RWPE1 (cell line): ENCODE results near the gene TBC1D22A.

ENCODE experiments used
- CTCF ChIA-PET: fragments of 350-600 bp; sonication (Branson Sonifier 250); formaldehyde crosslinking; extraction: SDS; loops from one replicate; lab custom pipeline; 2021; lab: Yijun Ruan, JAX
- POLR2A ChIA-PET: fragments of 400-600 bp; formaldehyde crosslinking; extraction: SDS; loops from one replicate; lab custom pipeline; 2020; ENCODE audit warnings: antibody characterized with exemption; ENCODE audit not compliant: low non-redundant PET; lab: Yijun Ruan, JAX
- DNase-seq: peaks from one replicate; pipeline ENCODE4 v3.0.0; 2012; ENCODE audit warnings: low spot score
- H3K27ac ChIP-seq: fragments of 450-650 bp; 2 replicates; pipeline ENCODE4 v1.5.1; 2017
- CTCF ChIP-seq: fragments of 450-650 bp; conservative IDR thresholded peaks from 2 replicates; pipeline ENCODE4 v1.5.1; 2017; ENCODE audit warnings: low read depth, mild to moderate bottlenecking

TBC1D22A gene

GRCh38 chr22:46810856-46811786 lies 48.7 kb downstream of the TBC1D22A start:
- no peak overlapping the region for H3K27ac ChIP-seq
- POLR2A ChIA-PET = no interaction called here
- CTCF ChIA-PET = interaction anchor here (1.3 kb wide), 1 partner anchor 8 kb away, joined by 9 read pairs; no protein-coding TSS in a partner anchor
- no peak for TF ChIP-seq CTCF
- no peak for DNase-seq

- ChIA-PET POLR2A (no interaction called here), CTCF (interaction anchor here (1.3 kb wide), 1 partner anchor 9 kb away, joined by 9 read pairs; no protein-coding TSS in a partner anchor)
- no peak for DNase-seq
- TF ChIP-seq CTCF = no peak
- no peak overlapping the region for H3K27ac ChIP-seq
Measured at GRCh38 chr22:46812034-46812605, 49.7 kb downstream of the TBC1D22A start.

- ChIA-PET POLR2A (no interaction called here), CTCF (no interaction called here)
- no peak overlapping the region for H3K27ac ChIP-seq
- no peak for DNase-seq
- no peak for TF ChIP-seq CTCF
Measured at GRCh38 chr22:46812788-46813187, 50.3 kb downstream of the TBC1D22A start.

DNA sequence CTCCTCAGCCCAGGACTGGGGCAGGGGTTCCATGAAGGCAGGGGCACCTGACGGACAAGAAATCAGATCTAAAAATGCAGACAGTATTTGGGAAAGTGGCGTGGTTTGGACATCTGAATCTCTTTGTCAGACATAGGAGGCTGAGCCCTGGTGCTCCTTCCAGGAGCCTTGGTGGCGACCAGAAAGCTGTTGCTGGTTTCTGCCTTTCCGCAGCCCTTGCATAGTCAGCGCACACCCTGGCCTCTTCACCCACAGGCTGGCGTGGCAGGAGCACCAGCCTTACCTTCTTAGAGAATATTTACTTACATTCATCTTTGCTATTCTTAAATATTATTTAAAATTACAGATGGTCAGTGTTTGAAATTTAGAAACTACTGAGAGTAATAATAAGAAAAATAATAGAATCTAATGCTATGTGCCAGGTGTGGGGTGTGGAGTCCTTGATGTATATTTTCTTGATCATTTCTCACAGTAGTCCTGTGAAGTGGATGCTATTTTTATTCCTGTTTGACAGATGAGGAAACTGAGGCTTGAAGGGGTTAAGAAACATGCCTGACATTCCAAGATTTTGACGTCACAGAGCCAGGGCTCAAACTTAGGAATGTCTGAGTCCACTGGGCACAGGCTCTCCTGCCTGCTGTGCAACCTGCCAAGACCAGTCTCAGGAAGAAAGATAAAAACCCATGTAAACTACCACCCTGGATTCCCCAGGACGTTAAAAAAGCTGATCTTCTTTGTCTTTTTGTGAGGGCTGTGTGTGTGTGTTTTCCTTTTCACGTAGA lies 51.6 kb downstream of the TBC1D22A start:
- H3K27ac ChIP-seq = peak overlapping the region; percentile 40
- POLR2A ChIA-PET = interaction anchor here (0.6 kb wide), 1 partner anchor 402 kb away, joined by 4 read pairs; no protein-coding TSS in a partner anchor
- TF ChIP-seq CTCF = no peak
- CTCF ChIA-PET = no interaction called here
- DNase-seq = no peak

- no peak for TF ChIP-seq CTCF
- no peak for DNase-seq
- CTCF ChIA-PET = no interaction called here
- POLR2A ChIA-PET = no interaction called here
- no peak overlapping the region for H3K27ac ChIP-seq
Measured at GRCh38 chr22:46815132-46815531, 52.7 kb downstream of the TBC1D22A start.

GRCh38 chr22:46815559-46815895 lies 53.1 kb downstream of the TBC1D22A start:
- DNase-seq = no peak
- CTCF ChIA-PET = no interaction called here
- peak overlapping the region; percentile 60 for H3K27ac ChIP-seq
- TF ChIP-seq CTCF = no peak
- POLR2A ChIA-PET = no interaction called here
